ENCODE results near the gene GAD1.
A peak's percentile ranks its signal among the peaks of the same experiment; 100 is the strongest.

- no peak for TF ChIP-seq CTCF (IDR thresholded peaks at IDR 0.05)
- peak in 1 of 2 donors; percentile 20 for TF ChIP-seq POLR2A (IDR thresholded peaks at IDR 0.05)
Observed at GRCh38 chr2:170823088-170823897, 6.6 kb downstream of the GAD1 start.
